Measurements from ENCODE around the gene PRH2.

Gene PRH2

DNA sequence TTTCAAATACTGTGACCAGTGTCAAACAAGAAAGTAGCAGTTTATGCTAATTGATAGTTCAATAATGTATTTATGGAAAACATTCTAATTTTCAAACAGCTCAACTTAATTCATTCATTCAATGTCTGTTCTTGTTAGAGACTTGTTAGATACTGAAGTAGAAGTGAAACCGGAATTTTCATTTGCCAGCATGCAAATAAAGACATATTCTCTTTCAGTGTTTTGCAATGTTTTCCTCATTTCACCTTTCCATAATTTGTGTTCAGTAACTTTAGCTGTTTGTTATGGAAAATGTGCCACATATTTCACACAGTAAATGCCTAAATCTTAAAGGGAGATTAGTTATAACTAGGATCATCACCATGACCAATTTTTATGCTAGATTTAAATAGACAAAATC lies 36.4 kb downstream of the PRH2 start:
- DNase-seq, result no peak

DNA sequence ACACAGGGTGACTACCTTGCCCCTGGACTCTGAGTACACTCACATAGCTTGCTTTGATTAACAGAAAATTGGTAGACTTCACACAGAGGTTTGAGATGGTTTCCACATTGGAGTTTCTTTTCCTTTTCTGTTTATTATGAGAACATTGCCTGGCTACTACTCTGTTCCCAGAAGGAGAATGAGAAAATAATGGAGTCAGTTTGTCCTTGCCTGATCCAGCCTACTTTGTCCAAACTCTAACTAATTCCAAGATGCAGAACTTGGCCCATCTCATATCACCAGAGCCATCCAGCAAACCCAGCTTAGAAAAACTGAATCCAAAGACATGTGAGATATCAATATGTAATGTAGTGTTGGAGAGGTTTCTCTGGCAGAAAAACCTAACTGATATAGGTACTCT lies 37.3 kb downstream of the PRH2 start:
- no peak for DNase-seq

DNA sequence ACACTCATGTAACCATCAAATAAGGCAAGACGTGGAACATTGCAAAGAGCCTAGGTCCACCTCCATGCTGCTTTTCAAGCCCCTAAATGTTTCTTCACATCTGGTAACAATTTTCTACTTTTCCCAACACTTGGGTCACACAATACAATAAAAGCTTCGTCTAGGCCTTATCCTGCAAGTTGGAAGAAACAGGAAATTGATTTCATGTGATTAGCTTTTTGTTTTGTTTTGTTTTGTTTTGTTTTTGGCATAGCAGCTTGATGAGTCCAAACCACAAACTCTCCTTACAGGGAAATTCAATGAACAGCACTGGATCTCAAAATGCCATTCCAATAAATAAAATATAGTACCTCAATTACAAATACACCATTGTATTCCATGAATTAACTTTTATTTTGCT lies 38.4 kb downstream of the PRH2 start:
- DNase-seq, result no peak

DNA sequence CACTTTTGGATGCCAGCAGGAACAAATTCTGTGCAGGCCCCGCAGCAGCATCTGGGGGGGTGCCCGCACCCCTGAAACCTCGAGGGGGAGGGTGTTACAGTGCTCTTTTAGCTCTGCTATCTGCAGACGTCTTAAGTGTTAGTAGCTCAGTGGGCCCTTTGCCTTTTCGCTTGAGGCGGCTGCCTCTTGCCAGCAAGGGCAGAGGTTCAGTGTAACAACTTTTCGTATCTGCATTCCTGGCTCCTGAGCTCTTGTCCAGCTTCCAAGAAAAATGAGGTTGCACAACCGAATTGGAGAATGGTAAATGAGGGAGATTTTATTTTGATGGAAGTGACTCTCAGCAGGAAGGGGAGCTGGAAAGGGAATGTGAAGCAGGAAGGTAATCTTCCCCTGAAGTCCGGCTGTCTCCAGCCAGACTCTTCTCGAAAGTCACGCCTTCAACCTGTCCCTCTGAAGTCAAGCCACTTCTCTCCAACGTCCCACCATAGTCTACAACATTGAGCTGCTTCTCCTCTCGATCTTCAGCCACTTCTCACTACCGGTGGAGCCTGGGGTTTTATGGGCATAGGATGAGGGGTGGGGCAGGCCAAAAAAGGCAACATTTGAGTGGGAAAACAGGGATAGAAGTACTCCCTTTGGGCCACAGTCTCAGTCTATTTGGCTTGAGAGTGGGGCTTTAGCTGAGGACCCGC lies 39.9 kb downstream of the PRH2 start:
- no peak for DNase-seq

DNA sequence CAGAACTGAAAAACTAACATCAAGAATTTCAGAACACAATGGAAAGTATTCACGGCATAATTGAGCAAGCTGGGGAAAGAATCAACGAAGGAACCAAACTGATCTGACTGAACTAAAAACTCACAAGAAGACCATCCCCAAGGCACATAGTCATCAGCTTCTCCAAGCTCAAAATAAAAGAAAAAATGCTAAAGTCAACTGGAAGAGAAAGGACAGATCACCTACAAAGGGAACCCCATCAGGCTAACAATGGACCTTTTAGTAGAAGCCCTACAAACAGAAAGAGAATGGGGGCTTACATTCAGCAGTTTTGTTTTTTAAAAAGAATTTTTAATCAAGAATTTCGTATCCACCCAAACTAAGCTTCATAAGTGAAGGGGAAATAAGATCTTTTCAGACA lies 45.9 kb downstream of the PRH2 start:
- no peak for DNase-seq

DNA sequence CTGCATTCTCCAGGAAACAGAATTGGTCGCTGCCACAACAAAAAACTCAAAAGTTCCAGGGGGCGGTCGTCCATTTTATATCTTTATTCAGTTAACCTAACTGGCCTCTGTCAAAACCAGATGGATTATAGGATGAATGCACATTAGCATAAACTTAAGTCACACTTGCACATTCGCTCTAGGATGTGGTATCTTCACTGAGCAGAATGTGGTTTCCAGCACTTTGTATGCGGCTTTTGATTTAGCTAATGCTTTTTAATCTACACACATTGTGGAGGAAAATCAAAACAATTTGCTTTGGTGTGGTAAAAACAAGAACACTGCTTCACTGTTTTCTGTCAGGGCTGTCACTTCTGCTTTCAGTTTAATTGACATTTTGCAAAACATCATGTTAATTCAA lies 53.2 kb downstream of the PRH2 start:
- no peak for DNase-seq
